ENCODE measurements around the gene CAMK2G. TPM values are rescaled to one million over a fixed set of nuclear protein-coding genes. Genes with fewer than 3 reads are reported as not detected.
"Not testable (repeated sequence)": the region's sequence is repeated elsewhere in the genome, so short reads cannot be mapped to it uniquely, and the experiment has no call there.

The CAMK2G gene
- total RNA-seq, 1 donor from 2014 or later, result 15.9 TPM

GRCh38 chr10:73803680-73804286 is 70.6 kb downstream of the CAMK2G start:
- Mint-ChIP-seq H3K9me3 (no peaks in the 10 kb centered on the region), H3K36me3 (ENCODE audit: low read depth) (peaks cover 61% of the 10 kb centered on the region), H3K4me1 (ENCODE audit: low read depth) (peaks cover 43% of the 10 kb centered on the region), H3K27ac (peak overlapping the region; percentile 89), H3K4me3 (peak overlapping the region; percentile 58), H3K27me3 (ENCODE audit: insufficient read depth) (no peaks in the 10 kb centered on the region)
- peak; percentile 6 for DNase-seq (ENCODE audit: low spot score)
- intact Hi-C loops (cut with micrococcal nuclease), result loop anchor here (1.0 kb wide), 2 partner anchors 18 to 31 kb away; partner anchors contain the start of gene ZSWIM8

- Mint-ChIP-seq H3K27ac (peak overlapping the region; percentile 56), H3K36me3 (ENCODE audit: low read depth) (peaks cover 58% of the 10 kb centered on the region), H3K4me1 (ENCODE audit: low read depth) (peaks cover 34% of the 10 kb centered on the region), H3K27me3 (ENCODE audit: insufficient read depth) (no peaks in the 10 kb centered on the region), H3K9me3 (no peaks in the 10 kb centered on the region), H3K4me3 (no peak overlapping the region)
- no peak for DNase-seq (ENCODE audit: low spot score)
- intact Hi-C loops (cut with micrococcal nuclease), result no loop called here
Measured at GRCh38 chr10:73802276-73802991, 71.9 kb downstream of the CAMK2G start.

- Mint-ChIP-seq H3K4me1 (ENCODE audit: low read depth) (peaks cover 21% of the 10 kb centered on the region), H3K27ac (no peak overlapping the region), H3K9me3 (no peaks in the 10 kb centered on the region), H3K27me3 (ENCODE audit: insufficient read depth) (no peaks in the 10 kb centered on the region), H3K4me3 (no peak overlapping the region), H3K36me3 (ENCODE audit: low read depth) (peaks cover 54% of the 10 kb centered on the region)
- no peak for DNase-seq (ENCODE audit: low spot score)
- intact Hi-C loops (cut with micrococcal nuclease), result no loop called here
Measured at GRCh38 chr10:73801253-73801590, 73.1 kb downstream of the CAMK2G start.

DNA sequence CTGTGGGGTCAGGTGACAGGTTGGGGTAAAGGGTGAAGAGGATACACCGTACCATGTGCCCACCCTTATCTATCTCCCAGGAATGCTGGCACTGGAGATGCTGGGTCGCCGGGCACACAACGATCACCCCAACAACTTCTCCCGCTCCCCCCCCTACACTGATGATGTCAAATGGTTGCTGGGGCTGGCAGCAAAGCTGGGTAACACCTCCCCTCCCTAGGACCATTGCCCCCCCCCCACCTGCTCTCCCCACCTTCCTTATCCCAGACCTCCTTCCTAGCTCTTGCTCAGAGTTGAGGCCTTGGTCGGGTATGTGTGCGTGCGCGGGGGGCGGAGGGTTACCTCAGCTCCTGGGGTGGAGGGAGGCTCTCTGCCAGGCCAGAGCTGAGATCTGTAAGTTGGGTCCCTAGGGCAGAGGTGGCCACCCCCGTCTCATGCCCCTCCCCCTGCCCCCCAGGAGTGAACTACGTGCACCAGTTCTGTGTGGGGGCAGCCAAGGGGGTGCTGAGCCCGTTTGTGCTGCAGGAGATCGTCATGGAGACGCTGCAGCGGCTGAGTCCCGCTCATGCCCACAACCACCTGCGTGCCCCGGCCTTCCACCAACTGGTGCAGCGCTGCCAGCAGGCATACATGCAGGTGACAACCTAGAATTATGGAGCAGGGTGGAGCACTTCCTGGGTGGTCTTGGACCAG is 73.6 kb downstream of the CAMK2G start:
- H3K9me3 Mint-ChIP-seq, result no peaks in the 10 kb centered on the region
- no peaks in the 10 kb centered on the region for H3K27me3 Mint-ChIP-seq (ENCODE audit: insufficient read depth)
- intact Hi-C loops (cut with micrococcal nuclease), result no loop called here
- H3K36me3 Mint-ChIP-seq (ENCODE audit: low read depth), result peaks cover 50% of the 10 kb centered on the region
- H3K4me3 Mint-ChIP-seq, result no peak overlapping the region
- DNase-seq (ENCODE audit: low spot score), result no peak
- H3K4me1 Mint-ChIP-seq (ENCODE audit: low read depth), result peaks cover 16% of the 10 kb centered on the region
- no peak overlapping the region for H3K27ac Mint-ChIP-seq

GRCh38 chr10:73799899-73800559 is 74.3 kb downstream of the CAMK2G start:
- Mint-ChIP-seq H3K4me1 (ENCODE audit: low read depth) (peaks cover 12% of the 10 kb centered on the region), H3K36me3 (ENCODE audit: low read depth) (peaks cover 52% of the 10 kb centered on the region), H3K27ac (peak overlapping the region; percentile 40), H3K27me3 (ENCODE audit: insufficient read depth) (no peaks in the 10 kb centered on the region), H3K4me3 (no peak overlapping the region), H3K9me3 (no peaks in the 10 kb centered on the region)
- intact Hi-C loops (cut with micrococcal nuclease), result no loop called here
- no peak for DNase-seq (ENCODE audit: low spot score)

GRCh38 chr10:73798927-73799560 is 75.3 kb downstream of the CAMK2G start:
- intact Hi-C loops (cut with micrococcal nuclease), result no loop called here
- H3K4me1 Mint-ChIP-seq (ENCODE audit: low read depth), result peaks cover 8% of the 10 kb centered on the region

GRCh38 chr10:73798087-73798486 is 76.3 kb downstream of the CAMK2G start:
- no peak overlapping the region for H3K4me3 Mint-ChIP-seq
- no peak overlapping the region for H3K27ac Mint-ChIP-seq
- no peaks in the 10 kb centered on the region for H3K4me1 Mint-ChIP-seq (ENCODE audit: low read depth)
- no peaks in the 10 kb centered on the region for H3K27me3 Mint-ChIP-seq (ENCODE audit: insufficient read depth)
- intact Hi-C loops (cut with micrococcal nuclease), result no loop called here
- no peaks in the 10 kb centered on the region for H3K9me3 Mint-ChIP-seq
- H3K36me3 Mint-ChIP-seq (ENCODE audit: low read depth), result peaks cover 53% of the 10 kb centered on the region
- DNase-seq (ENCODE audit: low spot score), result no peak

More at GRCh38 chr10:73798927-73799560, 75.3 kb downstream of the CAMK2G start:
- H3K4me3 Mint-ChIP-seq, result no peak overlapping the region
- no peaks in the 10 kb centered on the region for H3K9me3 Mint-ChIP-seq
- H3K27me3 Mint-ChIP-seq (ENCODE audit: insufficient read depth), result no peaks in the 10 kb centered on the region
- H3K27ac Mint-ChIP-seq, result no peak overlapping the region
- H3K36me3 Mint-ChIP-seq (ENCODE audit: low read depth), result peaks cover 54% of the 10 kb centered on the region
- no peak for DNase-seq (ENCODE audit: low spot score)

GRCh38 chr10:73797324-73798025 is 76.9 kb downstream of the CAMK2G start:
- H3K36me3 Mint-ChIP-seq (ENCODE audit: low read depth), result peaks cover 48% of the 10 kb centered on the region
- H3K27me3 Mint-ChIP-seq (ENCODE audit: insufficient read depth), result no peaks in the 10 kb centered on the region
- no peak overlapping the region for H3K27ac Mint-ChIP-seq
- H3K9me3 Mint-ChIP-seq, result no peaks in the 10 kb centered on the region
- intact Hi-C loops (cut with micrococcal nuclease), result no loop called here
- no peak for DNase-seq (ENCODE audit: low spot score)
- no peak overlapping the region for H3K4me3 Mint-ChIP-seq
- no peaks in the 10 kb centered on the region for H3K4me1 Mint-ChIP-seq (ENCODE audit: low read depth)

- Mint-ChIP-seq H3K9me3 (no peaks in the 10 kb centered on the region), H3K4me1 (ENCODE audit: low read depth) (no peaks in the 10 kb centered on the region), H3K27me3 (ENCODE audit: insufficient read depth) (no peaks in the 10 kb centered on the region), H3K27ac (peak overlapping the region; percentile 58), H3K36me3 (ENCODE audit: low read depth) (peaks cover 43% of the 10 kb centered on the region), H3K4me3 (no peak overlapping the region)
- intact Hi-C loops (cut with micrococcal nuclease), result no loop called here
- DNase-seq (ENCODE audit: low spot score), result no peak
Measured at GRCh38 chr10:73796766-73797165, 77.6 kb downstream of the CAMK2G start.

DNA sequence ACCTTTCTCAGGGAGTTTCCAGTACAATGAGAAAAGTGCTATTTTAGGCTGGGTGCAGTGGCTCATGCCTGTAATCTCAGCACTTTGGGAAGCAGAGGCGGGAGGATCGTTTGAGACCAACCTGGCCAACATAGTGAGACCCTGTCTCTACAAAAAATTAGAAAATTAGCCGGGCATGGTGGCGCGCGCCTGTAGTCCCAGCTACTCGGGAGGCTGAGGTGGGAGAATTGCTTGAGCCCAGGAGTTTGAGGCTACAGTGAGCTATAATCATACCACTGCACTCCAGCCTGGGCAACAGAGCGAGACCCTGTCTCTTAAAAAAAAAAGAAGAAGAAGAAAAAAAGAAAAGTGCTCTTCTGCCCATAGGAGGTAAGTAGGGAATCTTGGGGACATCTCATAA is 78.3 kb downstream of the CAMK2G start:
- H3K9me3 Mint-ChIP-seq, H3K27ac Mint-ChIP-seq: not testable (repeated sequence)

DNA sequence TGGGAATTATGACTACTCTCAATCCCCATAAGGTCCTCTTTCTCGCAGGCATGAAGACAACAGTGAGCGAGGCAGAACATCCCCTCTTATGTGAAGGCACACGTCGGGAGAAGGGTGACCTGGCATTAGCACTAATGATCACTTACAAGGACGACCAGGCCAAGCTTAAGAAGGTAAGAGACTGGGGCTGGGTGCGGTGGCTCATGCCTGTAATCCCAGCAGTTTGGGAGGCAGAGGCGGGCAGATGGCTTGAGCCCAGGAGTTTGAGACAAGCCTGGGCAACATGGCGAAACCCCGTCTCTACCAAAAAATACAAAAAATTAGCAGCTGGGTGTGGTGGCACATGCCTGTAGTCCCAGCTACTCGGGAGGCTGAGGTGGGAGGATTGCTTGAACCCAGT is 78.9 kb downstream of the CAMK2G start:
- H3K9me3 Mint-ChIP-seq; H3K4me1 Mint-ChIP-seq (ENCODE audit: low read depth); H3K27me3 Mint-ChIP-seq (ENCODE audit: insufficient read depth); H3K4me3 Mint-ChIP-seq; intact Hi-C loops (cut with micrococcal nuclease); H3K27ac Mint-ChIP-seq; DNase-seq (ENCODE audit: low spot score): not testable (repeated sequence)
- H3K36me3 Mint-ChIP-seq (ENCODE audit: low read depth), result peaks cover 52% of the 10 kb centered on the region

More for the DNA sequence above, 78.3 kb downstream of the CAMK2G start:
- H3K36me3 Mint-ChIP-seq (ENCODE audit: low read depth), result peaks cover 49% of the 10 kb centered on the region
- DNase-seq (ENCODE audit: low spot score); H3K27me3 Mint-ChIP-seq (ENCODE audit: insufficient read depth); H3K4me1 Mint-ChIP-seq (ENCODE audit: low read depth); intact Hi-C loops (cut with micrococcal nuclease); H3K4me3 Mint-ChIP-seq: not testable (repeated sequence)

DNA sequence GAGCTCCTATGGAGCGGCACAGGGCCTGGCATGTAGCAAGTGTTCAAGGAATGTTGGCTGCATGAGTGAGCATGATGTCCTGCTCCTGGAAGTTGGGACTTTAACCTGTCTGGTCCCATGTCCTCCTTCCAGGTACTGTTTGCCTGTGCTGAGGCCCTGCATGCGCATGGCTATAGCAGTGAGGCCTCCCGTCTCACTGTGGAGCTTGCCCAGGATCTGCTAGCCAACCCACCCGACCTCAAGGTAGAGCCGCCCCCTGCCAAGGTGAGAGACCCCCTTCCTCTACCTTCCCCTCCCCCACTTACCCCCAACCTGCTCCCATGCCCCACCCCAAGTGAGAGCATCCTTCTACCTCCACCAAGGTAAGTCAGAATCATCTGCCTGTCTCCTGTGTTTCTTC is 80.9 kb downstream of the CAMK2G start:
- no peaks in the 10 kb centered on the region for H3K27me3 Mint-ChIP-seq (ENCODE audit: insufficient read depth)
- H3K9me3 Mint-ChIP-seq, result no peaks in the 10 kb centered on the region
- H3K27ac Mint-ChIP-seq, result no peak overlapping the region
- peaks cover 2% of the 10 kb centered on the region for H3K4me1 Mint-ChIP-seq (ENCODE audit: low read depth)
- no peak overlapping the region for H3K4me3 Mint-ChIP-seq
- peaks cover 56% of the 10 kb centered on the region for H3K36me3 Mint-ChIP-seq (ENCODE audit: low read depth)
- DNase-seq (ENCODE audit: low spot score), result no peak
- intact Hi-C loops (cut with micrococcal nuclease), result no loop called here

Measured in activated T-helper 1 cell treated with anti-CD3 and anti-CD28 coated beads, Interleukin-12 subunit alpha, Interleukin-12 subunit beta, Interleukin-2, Interleukin-4 antibody, amounts not matched to agents 30 ng/mL and 10 ng/mL and 1 ng/mL, durations not matched to agents 14 hours and 24 hours and 36 hours (primary cell).